T-helper 1 cell (primary cell): ENCODE data around the gene DSG1.

ENCODE experiments used
- DNase-seq, 5 donors: peaks; one replicate each; pipeline ENCODE4 v3.0.0-alpha.2; 2012 to 2020

Gene DSG1

GRCh38 chr18:31354990-31355389 is 37.0 kb downstream of the DSG1 start:
- DNase-seq = no peak

- DNase-seq = no peak
Observed at GRCh38 chr18:31356025-31356424, 38.1 kb downstream of the DSG1 start.

- no peak for DNase-seq
Observed at GRCh38 chr18:31364190-31364589, 46.2 kb downstream of the DSG1 start.

- no peak for DNase-seq
Observed at GRCh38 chr18:31369478-31369877, 51.5 kb downstream of the DSG1 start.

- DNase-seq = no peak
Observed at GRCh38 chr18:31371989-31372388, 54.0 kb downstream of the DSG1 start.

GRCh38 chr18:31373641-31374040 is 55.7 kb downstream of the DSG1 start:
- DNase-seq = no peak

GRCh38 chr18:31376477-31376876 is 58.5 kb downstream of the DSG1 start, which contains the start of gene DSG4:
TSS of gene DSG4 (plus strand) at chr18:31376777. CDS start at chr18:31376912, 135 bp downstream.
- no peak for DNase-seq

- DNase-seq = no peak
Observed at GRCh38 chr18:31380912-31381311, 63.0 kb downstream of the DSG1 start.

- DNase-seq = no peak
Observed at GRCh38 chr18:31382107-31382506, 64.1 kb downstream of the DSG1 start.

- no peak for DNase-seq
Observed at GRCh38 chr18:31386741-31387140, 68.8 kb downstream of the DSG1 start.

- no peak for DNase-seq
Observed at GRCh38 chr18:31393286-31393685, 75.3 kb downstream of the DSG1 start.

GRCh38 chr18:31396796-31397612 is 79.0 kb downstream of the DSG1 start:
- no peak for DNase-seq

GRCh38 chr18:31398191-31398590 is 80.2 kb downstream of the DSG1 start:
- no peak for DNase-seq

GRCh38 chr18:31399306-31400032 is 81.5 kb downstream of the DSG1 start:
- no peak for DNase-seq

- no peak for DNase-seq
Observed at GRCh38 chr18:31401156-31402025, 83.4 kb downstream of the DSG1 start.

- no peak for DNase-seq
Observed at GRCh38 chr18:31402026-31402373, 84.0 kb downstream of the DSG1 start.

GRCh38 chr18:31403409-31403808 is 85.4 kb downstream of the DSG1 start:
- DNase-seq = no peak
